Neural progenitor cell (in vitro differentiated cells): ENCODE results near the gene SLC35G4. TPM values are rescaled to one million over a fixed set of nuclear protein-coding genes. Genes with fewer than 3 reads are reported as not detected.

Experiments
- DNase-seq: peaks from one replicate; pipeline ENCODE4 v3.0.0-alpha.2; 2016; ENCODE audit warnings: low spot score
- H2AFZ ChIP-seq: fragments of 200-600 bp; sonication (generic); replicated peaks from 2 replicates; pipeline ENCODE4 v1.6.1; 2016; ENCODE audit warnings: antibody characterized with exemption
- H3F3A ChIP-seq: fragments of 200-600 bp; sonication (generic); 2 replicates; pipeline ENCODE4 v1.6.1; 2016; ENCODE audit warnings: antibody characterized with exemption, low read depth
- H3K27ac ChIP-seq: fragments of 200-600 bp; sonication (generic); 2 replicates; pipeline ENCODE4 v1.5.1; 2016; ENCODE audit warnings: mild to moderate bottlenecking
- H3K27me3 ChIP-seq: fragments of 200-600 bp; sonication (generic); 2 replicates; pipeline ENCODE4 v1.6.1; 2016; ENCODE audit warnings: mild to moderate bottlenecking, moderate library complexity
- H3K36me3 ChIP-seq: fragments of 200-600 bp; sonication (generic); 2 replicates; pipeline ENCODE4 v1.5.1; 2016
- H3K4me1 ChIP-seq: fragments of 200-600 bp; sonication (generic); 2 replicates; pipeline ENCODE4 v1.6.1; 2016; ENCODE audit warnings: mixed run types
- H3K4me2 ChIP-seq: fragments of 200-600 bp; sonication (generic); 2 replicates; pipeline ENCODE4 v1.6.1; 2016
- H3K4me3 ChIP-seq: fragments of 200-600 bp; sonication (generic); 2 replicates; pipeline ENCODE4 v1.5.1; 2016
- H3K79me2 ChIP-seq: fragments of 200-600 bp; sonication (generic); 2 replicates; pipeline ENCODE4 v1.6.1; 2016; ENCODE audit warnings: low read depth
- H3K9ac ChIP-seq: fragments of 200-600 bp; sonication (generic); 2 replicates; pipeline ENCODE4 v1.6.1; 2016
- H3K9me3 ChIP-seq: fragments of 200-600 bp; sonication (generic); 2 replicates; pipeline ENCODE4 v1.5.1; 2016; ENCODE audit warnings: low read depth
- H4K20me1 ChIP-seq: fragments of 200-600 bp; sonication (generic); 2 replicates; pipeline ENCODE4 v1.6.1; 2016; ENCODE audit warnings: low read depth
- H3K27ac Mint-ChIP-seq: 3 replicates; pipeline ENCODE4 v1.8.0; 2021; ENCODE audit warnings: mixed read lengths
- H3K27me3 Mint-ChIP-seq: 2 replicates; pipeline ENCODE4 v1.8.0; 2022; ENCODE audit warnings: low read depth, mild to moderate bottlenecking, inconsistent platforms, moderate library complexity, mixed read lengths; ENCODE audit not compliant: insufficient read depth
- H3K36me3 Mint-ChIP-seq: 3 replicates; pipeline ENCODE4 v1.8.0; 2021; ENCODE audit warnings: mixed read lengths
- H3K4me1 Mint-ChIP-seq: 3 replicates; pipeline ENCODE4 v1.8.0; 2021; ENCODE audit warnings: mixed read lengths
- H3K4me3 Mint-ChIP-seq: 3 replicates; pipeline ENCODE4 v1.8.0; 2021; ENCODE audit warnings: mild to moderate bottlenecking, moderate library complexity, mixed read lengths
- H3K9me3 Mint-ChIP-seq: 3 replicates; pipeline ENCODE4 v1.8.0; 2020; ENCODE audit warnings: mixed read lengths
- EZH2 ChIP-seq: fragments of 200-600 bp; sonication (generic); IDR thresholded peaks from 2 replicates; pipeline ENCODE4 v1.6.1; 2017; ENCODE audit warnings: antibody characterized with exemption, mild to moderate bottlenecking, moderate library complexity
- EZH2phosphoT487 ChIP-seq: fragments of 200-600 bp; sonication (generic); IDR thresholded peaks from 2 replicates; pipeline ENCODE4 v1.6.1; 2017; ENCODE audit warnings: antibody characterized with exemption
- microRNA-seq: library from miRNA; unstranded; fragments of <30 nt; microRNA quantifications from one replicate; pipeline ENCODE4, GENCODE V29; 2016
- small RNA-seq: library from RNA; depleted of rRNA; stranded (forward); fragments of <200 nt; gene quantifications from one replicate; pipeline ENCODE3, GENCODE V24; 2015
- total RNA-seq: library from RNA; depleted of rRNA; stranded (reverse); fragments of >200 nt; gene quantifications from 2 replicates; pipeline ENCODE4 v1.2.3, GENCODE V29; 2015; ENCODE audit warnings: low replicate concordance
- TF ChIP-seq, protein P1 (sequence below): fragments of 200-600 bp; sonication (generic); IDR thresholded peaks from 2 replicates; pipeline ENCODE4 v1.5.1; 2017; ENCODE audit warnings: antibody characterized with exemption, mild to moderate bottlenecking

Gene SLC35G4
- total RNA-seq, 1 donor from 2014 or later: not detected

DNA sequence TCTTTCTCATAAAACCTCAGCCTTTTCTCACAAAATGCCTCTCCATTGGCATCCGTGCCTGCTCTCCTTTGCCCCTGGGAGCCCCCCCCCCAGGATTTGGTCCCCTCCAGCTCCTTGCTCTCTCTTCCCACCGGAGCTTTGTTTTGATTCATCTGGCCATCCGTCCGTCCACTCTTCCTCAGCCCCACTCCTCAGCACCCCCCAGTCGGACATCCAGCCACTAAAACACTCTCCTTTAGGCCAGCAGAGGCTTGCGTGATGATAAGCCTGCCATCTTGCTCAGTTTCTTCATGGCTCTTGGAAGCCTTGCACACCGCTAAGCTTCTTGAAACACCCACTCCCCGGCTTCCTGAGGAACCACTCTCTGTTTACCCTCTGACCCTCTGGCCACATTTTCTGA is 48.2 kb downstream of the SLC35G4 start:
- no peaks in the 10 kb centered on the region for H3K79me2 ChIP-seq
- no peaks in the 10 kb centered on the region for H3K9me3 ChIP-seq
- TF ChIP-seq EZH2phosphoT487 (no peak), EZH2 (no peak)
- TF ChIP-seq, protein P1, sequence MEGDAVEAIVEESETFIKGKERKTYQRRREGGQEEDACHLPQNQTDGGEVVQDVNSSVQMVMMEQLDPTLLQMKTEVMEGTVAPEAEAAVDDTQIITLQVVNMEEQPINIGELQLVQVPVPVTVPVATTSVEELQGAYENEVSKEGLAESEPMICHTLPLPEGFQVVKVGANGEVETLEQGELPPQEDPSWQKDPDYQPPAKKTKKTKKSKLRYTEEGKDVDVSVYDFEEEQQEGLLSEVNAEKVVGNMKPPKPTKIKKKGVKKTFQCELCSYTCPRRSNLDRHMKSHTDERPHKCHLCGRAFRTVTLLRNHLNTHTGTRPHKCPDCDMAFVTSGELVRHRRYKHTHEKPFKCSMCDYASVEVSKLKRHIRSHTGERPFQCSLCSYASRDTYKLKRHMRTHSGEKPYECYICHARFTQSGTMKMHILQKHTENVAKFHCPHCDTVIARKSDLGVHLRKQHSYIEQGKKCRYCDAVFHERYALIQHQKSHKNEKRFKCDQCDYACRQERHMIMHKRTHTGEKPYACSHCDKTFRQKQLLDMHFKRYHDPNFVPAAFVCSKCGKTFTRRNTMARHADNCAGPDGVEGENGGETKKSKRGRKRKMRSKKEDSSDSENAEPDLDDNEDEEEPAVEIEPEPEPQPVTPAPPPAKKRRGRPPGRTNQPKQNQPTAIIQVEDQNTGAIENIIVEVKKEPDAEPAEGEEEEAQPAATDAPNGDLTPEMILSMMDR: no peak
- no peak overlapping the region for H3K4me3 Mint-ChIP-seq
- no peaks in the 10 kb centered on the region for H3K9me3 Mint-ChIP-seq
- H3K27me3 ChIP-seq: peaks cover 17% of the 10 kb centered on the region
- H3F3A ChIP-seq: no peaks in the 10 kb centered on the region
- no peak overlapping the region for H3K9ac ChIP-seq
- H3K4me1 Mint-ChIP-seq: peaks cover 4% of the 10 kb centered on the region
- H3K27me3 Mint-ChIP-seq: peaks cover 8% of the 10 kb centered on the region
- no peaks in the 10 kb centered on the region for H3K36me3 Mint-ChIP-seq
- no peak overlapping the region for H3K4me2 ChIP-seq
- H3K4me3 ChIP-seq: no peak overlapping the region
- no peaks in the 10 kb centered on the region for H3K4me1 ChIP-seq
- H3K27ac Mint-ChIP-seq: no peak overlapping the region
- H2AFZ ChIP-seq: no peak overlapping the region
- H4K20me1 ChIP-seq: no peaks in the 10 kb centered on the region
- no peak overlapping the region for H3K27ac ChIP-seq
- DNase-seq: no peak
- H3K36me3 ChIP-seq: no peaks in the 10 kb centered on the region

DNA sequence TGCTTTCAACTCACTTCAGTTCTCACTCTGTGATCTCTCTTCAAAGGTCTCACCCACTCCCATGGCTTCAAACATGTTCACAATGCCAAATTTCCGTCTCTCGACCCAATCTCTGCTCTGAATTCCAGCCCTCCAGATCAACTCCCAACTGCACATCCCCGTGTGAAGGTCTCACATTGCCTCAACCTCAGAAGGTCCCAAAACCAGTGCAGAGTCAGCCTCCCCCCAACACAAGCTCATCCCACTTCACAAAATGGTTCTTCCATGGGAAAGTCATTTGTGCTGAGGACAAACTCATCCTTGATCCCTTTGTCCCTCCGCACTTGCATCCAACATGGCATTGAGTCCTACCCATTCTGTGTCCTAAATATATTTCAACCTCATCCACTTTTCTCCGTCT is 48.6 kb downstream of the SLC35G4 start:
- H3K27me3 Mint-ChIP-seq: peaks cover 8% of the 10 kb centered on the region
- H3K4me3 Mint-ChIP-seq: no peak overlapping the region
- TF ChIP-seq EZH2phosphoT487: no peak
- TF ChIP-seq, protein P1: no peak
- TF ChIP-seq EZH2: no peak
- H2AFZ ChIP-seq: no peak overlapping the region
- H3K9me3 Mint-ChIP-seq: no peaks in the 10 kb centered on the region
- H3K4me3 ChIP-seq: no peak overlapping the region
- H3K4me2 ChIP-seq: no peak overlapping the region
- DNase-seq: no peak
- no peak overlapping the region for H3K9ac ChIP-seq
- peaks cover 17% of the 10 kb centered on the region for H3K27me3 ChIP-seq
- no peaks in the 10 kb centered on the region for H3F3A ChIP-seq
- no peaks in the 10 kb centered on the region for H3K4me1 ChIP-seq
- peaks cover 4% of the 10 kb centered on the region for H3K4me1 Mint-ChIP-seq
- H3K36me3 ChIP-seq: no peaks in the 10 kb centered on the region
- no peak overlapping the region for H3K27ac ChIP-seq
- no peaks in the 10 kb centered on the region for H4K20me1 ChIP-seq
- no peaks in the 10 kb centered on the region for H3K79me2 ChIP-seq
- H3K9me3 ChIP-seq: no peaks in the 10 kb centered on the region
- H3K36me3 Mint-ChIP-seq: no peaks in the 10 kb centered on the region
- H3K27ac Mint-ChIP-seq: no peak overlapping the region

DNA sequence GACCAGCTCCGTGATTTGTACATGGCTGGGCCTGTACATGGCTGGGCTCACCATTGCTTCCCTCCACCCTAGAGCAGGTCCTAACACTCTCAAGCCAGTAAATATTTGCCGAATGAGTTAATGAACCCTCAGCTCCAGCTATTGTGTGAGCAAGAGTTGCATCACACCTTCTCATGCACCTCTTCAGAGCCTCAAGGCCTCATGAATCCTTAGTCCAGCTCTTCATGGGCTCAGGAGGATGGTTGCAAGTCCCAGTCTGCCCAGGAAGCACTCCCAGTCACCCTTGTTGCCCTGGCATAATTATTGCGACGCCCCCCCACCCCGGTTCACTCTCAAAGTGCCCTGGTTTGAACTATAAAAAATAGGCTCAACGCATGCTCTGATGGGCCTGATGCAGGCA is 49.6 kb downstream of the SLC35G4 start:
- H3K27ac Mint-ChIP-seq: no peak overlapping the region
- H3K4me2 ChIP-seq: no peak overlapping the region
- peaks cover 14% of the 10 kb centered on the region for H3K27me3 ChIP-seq
- no peaks in the 10 kb centered on the region for H3K36me3 ChIP-seq
- peaks cover 8% of the 10 kb centered on the region for H3K27me3 Mint-ChIP-seq
- H3K9me3 Mint-ChIP-seq: no peaks in the 10 kb centered on the region
- no peaks in the 10 kb centered on the region for H3K36me3 Mint-ChIP-seq
- H2AFZ ChIP-seq: no peak overlapping the region
- no peaks in the 10 kb centered on the region for H3F3A ChIP-seq
- H3K9ac ChIP-seq: no peak overlapping the region
- no peak overlapping the region for H3K4me3 ChIP-seq
- H3K4me3 Mint-ChIP-seq: no peak overlapping the region
- DNase-seq: no peak
- H4K20me1 ChIP-seq: no peaks in the 10 kb centered on the region
- peaks cover 4% of the 10 kb centered on the region for H3K4me1 Mint-ChIP-seq
- H3K79me2 ChIP-seq: no peaks in the 10 kb centered on the region
- no peak overlapping the region for H3K27ac ChIP-seq
- TF ChIP-seq EZH2: no peak
- TF ChIP-seq, protein P1: no peak
- TF ChIP-seq EZH2phosphoT487: no peak
- H3K4me1 ChIP-seq: no peaks in the 10 kb centered on the region
- H3K9me3 ChIP-seq: no peaks in the 10 kb centered on the region

Small RNA genes lying within 50 kb of the gene (microRNA-seq; reads per million reads assigned to microRNA genes)
- not detected for gene MIR7153

Small RNA genes lying within 50 kb of the gene (small RNA-seq; reads per million reads assigned to genes)
- not detected for gene AP001120.4

Other genes with a start within 250 kb of the SLC35G4 start
- gene GNAL, start 79.7 kb downstream of the SLC35G4 start, total RNA-seq: 10.8 and 26.8 TPM in 2 replicates
- gene CHMP1B, start 241.8 kb downstream of the SLC35G4 start, total RNA-seq: 50.8 and 62.9 TPM in 2 replicates